ENCODE measurements around the gene TUBB3.

DNA sequence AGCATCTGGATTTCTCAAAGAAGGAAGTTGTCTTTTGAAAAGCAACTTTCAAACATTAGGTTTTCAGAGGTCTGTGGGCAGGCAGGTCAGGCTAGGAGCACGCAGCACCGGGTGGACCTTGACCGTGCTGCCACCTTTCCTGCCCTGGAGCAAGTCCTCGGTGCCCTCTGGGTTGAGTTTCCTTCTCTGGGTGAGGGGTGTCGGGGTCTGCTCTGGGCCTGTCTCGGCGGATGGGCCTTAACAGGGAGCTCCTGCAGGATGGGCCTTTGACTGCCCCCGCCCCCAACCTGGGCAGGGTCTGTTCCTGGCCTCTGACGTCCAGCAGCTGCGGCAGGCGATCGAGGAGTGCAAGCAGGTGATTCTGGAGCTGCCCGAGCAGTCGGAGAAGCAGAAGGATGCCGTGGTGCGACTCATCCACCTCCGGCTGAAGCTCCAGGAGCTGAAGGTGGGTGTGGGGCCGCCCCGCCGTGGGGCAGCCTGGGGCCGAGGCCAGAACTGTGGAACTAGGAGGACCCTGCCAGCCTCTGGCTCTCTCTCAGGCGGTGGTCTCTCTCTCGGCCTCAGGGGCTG lies 34.2 kb downstream of the TUBB3 start:
- TF ChIP-seq, protein P1, sequence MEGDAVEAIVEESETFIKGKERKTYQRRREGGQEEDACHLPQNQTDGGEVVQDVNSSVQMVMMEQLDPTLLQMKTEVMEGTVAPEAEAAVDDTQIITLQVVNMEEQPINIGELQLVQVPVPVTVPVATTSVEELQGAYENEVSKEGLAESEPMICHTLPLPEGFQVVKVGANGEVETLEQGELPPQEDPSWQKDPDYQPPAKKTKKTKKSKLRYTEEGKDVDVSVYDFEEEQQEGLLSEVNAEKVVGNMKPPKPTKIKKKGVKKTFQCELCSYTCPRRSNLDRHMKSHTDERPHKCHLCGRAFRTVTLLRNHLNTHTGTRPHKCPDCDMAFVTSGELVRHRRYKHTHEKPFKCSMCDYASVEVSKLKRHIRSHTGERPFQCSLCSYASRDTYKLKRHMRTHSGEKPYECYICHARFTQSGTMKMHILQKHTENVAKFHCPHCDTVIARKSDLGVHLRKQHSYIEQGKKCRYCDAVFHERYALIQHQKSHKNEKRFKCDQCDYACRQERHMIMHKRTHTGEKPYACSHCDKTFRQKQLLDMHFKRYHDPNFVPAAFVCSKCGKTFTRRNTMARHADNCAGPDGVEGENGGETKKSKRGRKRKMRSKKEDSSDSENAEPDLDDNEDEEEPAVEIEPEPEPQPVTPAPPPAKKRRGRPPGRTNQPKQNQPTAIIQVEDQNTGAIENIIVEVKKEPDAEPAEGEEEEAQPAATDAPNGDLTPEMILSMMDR (IDR thresholded peaks at IDR 0.05) = no peak
- TF ChIP-seq POLR2A (IDR thresholded peaks at IDR 0.05) = no peak

All from lower leg skin (tissue), 3 donors.